Raji (cell line): ENCODE results near the gene LTA4H.

Experiments
- POLR2A ChIP-seq: IDR thresholded peaks from 2 replicates; pipeline ENCODE4 v1.6.1; 2011; ENCODE audit warnings: low read depth, low read length, control low read depth; ENCODE audit not compliant: insufficient read depth

Gene LTA4H

DNA sequence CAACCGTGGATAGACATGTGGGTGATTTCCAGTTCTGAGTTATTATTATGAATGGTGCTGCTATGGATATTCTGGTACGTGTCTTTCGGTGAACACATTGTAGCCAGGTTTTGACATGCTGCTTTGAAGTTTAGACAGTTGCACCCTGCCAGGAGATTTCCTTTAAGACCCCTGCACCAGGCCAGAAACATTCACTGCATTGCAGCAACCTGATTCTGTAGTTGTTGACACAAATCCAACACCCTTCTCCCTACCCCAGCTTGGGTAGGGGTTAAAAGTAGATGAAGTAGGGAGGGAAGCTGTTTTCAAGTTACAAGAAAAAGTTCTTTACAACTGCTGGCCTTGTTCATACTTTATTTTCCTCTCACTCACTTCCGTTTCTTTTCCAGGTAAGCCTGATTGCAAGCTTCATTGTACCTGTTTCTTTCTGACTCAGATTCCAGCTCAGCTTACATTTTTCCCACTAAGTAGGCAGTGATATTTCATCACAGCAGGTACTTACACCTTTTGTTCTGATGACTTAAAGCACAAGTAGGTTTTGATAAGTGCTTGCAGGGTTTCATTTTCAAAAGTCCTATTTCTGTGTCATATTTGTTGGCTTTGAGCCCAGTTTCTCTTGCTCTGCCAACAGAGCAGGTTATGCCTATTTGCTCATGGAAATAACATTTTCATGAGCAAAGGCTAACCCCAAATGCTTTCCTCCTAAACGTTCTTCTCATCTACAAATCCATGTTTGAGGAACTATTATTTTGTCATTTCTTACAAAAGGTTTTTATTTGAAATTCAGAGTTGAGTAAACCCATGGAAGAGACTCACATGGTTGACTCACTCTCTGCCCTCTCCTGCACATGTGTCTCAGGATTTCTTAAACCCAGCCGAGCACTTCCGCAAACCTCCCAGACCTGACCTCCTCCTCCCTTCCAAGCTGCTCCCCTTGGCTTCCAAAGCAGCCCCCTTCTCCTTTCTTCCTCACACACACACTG is 12.1 kb upstream of the LTA4H start:
- TF ChIP-seq POLR2A: no peak

GRCh38 chr12:96046543-96047228 is 11.3 kb upstream of the LTA4H start:
- no peak for TF ChIP-seq POLR2A

DNA sequence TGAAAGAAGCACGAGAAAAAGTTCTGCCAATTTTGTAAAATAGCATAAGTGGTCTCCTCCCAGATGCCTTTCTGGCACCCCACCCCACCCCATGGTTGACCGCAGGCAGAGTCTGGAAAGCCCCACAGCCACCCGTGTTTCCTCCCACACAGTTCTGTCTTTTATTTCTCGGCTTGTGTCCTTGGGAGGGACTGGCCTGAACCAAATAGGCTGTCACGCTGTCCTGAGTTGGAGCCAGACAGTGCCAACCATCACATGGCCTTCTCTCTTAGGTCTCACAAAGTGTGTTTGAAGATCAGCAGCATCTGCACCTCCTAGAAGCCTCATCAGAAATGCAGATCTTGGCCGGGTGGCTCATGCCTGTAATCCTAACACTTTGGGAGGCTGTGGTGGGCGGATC is 10.2 kb upstream of the LTA4H start:
- TF ChIP-seq POLR2A: no peak

GRCh38 chr12:96044943-96045290 is 9.5 kb upstream of the LTA4H start:
- no peak for TF ChIP-seq POLR2A

DNA sequence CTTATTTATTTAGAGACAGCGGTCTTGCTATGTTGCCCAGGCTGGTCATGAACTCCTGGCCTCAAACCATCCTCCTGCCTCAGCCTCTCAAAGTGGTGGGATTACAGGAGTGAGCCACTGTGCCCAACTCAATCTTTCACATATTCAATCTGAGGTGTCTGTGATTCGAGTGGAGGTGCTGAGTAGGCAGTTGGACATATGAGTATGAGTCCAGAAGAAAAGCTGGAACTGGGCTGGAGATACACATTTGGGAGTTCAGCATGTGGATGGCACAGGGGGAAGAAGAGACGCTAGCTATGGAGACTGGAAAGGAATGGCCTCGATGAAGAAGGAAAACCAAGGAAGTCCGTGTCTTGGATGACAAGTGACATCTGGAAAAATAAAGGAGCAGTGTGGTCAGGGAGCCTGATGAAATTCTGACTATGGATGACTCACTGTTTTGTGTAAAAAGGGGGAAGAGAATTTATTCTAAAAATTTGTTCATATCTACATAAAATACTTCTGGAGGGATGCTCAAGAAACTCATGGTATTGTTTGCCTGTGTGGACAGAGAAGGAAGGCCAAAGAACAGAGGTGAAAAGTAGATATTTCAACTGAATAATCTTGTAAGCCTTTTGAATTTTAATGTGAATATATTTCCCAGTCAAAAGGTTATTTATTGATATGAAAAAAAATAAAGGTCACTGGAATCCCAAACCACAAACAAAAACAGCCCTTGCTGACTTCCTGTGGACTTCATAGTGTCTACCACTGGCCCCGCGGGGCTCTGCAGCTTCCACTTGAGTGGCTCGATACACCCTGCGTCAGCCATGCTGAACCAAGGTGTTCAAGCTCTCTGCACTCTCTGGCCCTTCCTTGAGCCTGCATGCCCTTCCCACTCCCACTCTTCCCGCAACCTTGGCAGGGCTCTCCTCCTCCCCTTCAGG is 8.9 kb upstream of the LTA4H start:
- TF ChIP-seq POLR2A: no peak

GRCh38 chr12:96041181-96041580 is 5.8 kb upstream of the LTA4H start:
- no peak for TF ChIP-seq POLR2A

DNA sequence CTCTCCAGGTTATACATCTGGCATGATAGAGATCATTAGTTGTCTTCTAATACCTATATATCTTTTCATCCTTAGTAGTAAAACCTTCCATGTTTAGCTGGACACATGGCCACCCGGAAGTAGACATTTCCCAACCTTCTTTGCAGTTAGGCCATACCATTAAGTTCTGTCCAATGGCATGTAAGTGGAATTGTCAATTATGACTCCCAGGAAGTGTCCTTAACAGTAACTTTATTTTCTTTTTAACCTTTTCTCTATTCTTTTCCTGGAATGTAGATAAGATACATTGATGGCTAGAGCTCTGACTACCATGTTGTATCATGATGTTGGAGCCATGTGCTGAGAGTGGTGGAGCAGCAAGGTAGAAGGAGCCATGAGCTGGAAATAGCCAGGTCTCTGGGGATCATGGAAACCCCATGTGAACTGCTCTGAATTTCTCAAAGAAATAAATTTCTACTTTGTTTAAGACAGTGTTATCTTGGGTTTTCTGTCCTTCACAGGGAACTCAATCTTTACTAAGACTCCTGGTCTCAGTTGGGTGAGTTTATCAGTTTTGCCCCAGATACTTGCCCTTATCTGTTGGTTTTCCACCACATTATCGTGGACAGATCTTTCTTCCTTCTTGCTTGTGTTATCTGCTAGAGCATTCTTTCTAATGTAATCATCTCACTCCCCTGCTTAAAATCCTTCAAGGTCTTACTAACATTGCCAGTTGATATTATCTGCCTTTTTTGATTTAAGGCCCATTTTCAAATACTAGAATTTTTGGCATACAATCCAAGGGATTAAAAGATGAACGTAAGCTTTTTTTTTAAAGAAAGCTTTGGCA is 5.1 kb upstream of the LTA4H start:
- TF ChIP-seq POLR2A: no peak

DNA sequence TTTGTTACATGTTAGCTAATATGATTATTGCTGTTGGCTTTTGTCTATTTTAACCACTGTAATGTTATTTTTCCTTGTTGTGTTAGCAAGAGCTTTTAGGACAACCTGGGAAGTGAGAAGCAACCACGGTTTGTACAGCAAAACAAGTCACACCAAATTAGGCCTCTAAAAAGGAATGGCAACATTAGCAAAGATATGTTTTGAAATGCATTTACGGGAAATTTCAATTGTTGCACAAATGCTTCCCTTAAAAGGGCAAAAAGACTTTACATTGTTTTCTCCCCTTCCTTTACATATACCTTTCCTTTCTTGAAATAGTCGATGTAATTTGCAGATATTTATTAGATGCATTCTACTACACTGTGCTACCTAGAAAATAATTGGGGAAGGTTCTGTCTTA is 4.1 kb upstream of the LTA4H start:
- no peak for TF ChIP-seq POLR2A

DNA sequence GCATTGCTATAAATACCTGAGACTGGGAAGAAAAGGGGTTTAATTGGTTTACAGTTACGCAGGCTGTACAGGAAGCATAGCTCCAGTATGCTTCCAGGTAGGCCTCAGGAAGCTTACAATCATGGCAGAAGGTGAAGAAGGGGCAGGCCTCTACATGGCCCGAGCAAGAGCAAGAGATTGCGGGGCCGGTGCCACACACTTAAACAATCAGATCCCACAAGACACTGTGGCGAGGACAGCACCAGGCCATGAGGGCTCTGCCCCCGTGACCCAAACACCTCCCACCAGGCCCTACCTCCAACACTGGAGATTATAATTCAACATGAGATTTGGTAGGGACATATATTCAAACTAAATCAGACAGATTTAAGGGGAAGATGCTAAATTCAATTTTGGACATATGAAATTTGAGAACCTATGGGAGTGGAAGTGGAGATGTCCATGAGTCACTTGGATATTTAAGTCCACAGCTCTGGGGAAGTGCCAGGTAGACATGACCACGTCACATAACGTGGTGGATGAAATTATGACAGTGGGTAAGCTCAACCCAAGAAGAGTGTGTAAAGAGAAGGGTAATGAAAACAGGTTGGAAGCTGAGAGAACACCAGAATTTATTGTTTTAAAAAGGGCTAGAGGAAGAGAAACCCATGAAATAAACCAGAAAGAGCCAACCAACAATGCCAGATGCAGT is 1.5 kb upstream of the LTA4H start:
- TF ChIP-seq POLR2A: no peak

DNA sequence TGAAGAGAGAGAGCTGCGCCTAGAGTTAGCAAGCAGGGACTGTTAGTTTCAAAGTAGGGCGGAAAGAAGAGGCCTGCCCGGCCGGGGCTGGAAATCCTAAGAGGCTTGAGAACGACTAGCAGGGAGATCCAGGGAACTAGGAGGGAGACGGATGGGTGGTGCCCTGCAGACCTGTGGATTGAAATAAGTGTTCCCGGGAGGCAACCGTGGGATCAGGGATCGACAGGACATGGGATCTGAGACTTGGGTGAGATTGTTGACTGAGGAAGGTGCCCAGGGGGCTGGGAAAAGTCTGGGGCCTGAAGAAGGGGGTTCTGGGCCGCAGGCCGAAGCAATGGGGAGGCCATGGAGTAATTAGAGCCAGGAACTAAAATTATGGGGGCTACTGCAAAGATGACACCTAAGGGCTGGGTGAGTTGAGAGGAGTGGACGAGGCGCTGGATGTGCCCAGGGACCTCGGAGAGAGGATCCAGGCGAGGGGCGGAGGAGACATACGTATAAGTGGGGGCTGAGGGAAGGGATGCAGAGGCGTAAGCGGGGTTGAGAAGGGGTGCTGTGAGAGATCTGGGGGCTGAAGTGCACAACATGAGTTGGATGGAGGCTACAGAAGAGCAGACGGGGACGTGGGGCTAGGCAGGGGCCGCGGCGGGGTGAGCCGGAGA is 635 bp downstream of the LTA4H start:
- TF ChIP-seq POLR2A: no peak

GRCh38 chr12:96033549-96034389 is 1.6 kb downstream of the LTA4H start:
- no peak for TF ChIP-seq POLR2A

DNA sequence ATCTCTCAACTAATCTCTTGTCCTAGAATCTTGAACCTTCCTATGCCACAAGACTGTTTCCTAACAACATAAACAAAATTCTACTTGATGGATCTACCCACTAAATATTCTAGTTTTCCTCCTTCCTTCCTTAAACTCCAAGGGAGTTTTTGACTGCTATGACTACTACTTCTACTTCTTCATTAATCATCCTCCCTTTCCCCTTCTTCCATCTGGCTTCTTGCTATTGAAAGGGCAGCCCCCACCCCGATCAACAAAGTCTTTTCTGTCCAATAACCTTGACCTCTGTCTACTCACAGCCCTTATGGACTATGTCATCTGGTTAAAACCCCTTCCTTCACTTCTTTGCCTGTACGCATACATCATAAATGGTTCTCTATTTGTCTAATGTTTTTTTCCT is 5.6 kb downstream of the LTA4H start:
- no peak for TF ChIP-seq POLR2A
